ENCODE results near the gene HOXB1. TPM values are rescaled to one million over a fixed set of nuclear protein-coding genes. Genes with fewer than 3 reads are reported as not detected.

Gene HOXB1
- total RNA-seq, 1 donor from 2014 or later: not detected

- intact Hi-C loops (cut with DNase I): no loop called here
- ATAC-seq (ENCODE audit: poor library complexity) (no peak), DNase-seq (no peak)
These were observed 24.6 kb downstream of the HOXB1 start for GRCh38 chr17:48506246-48506645.

GRCh38 chr17:48505788-48506187 is 25.0 kb downstream of the HOXB1 start:
- no peak for DNase-seq
- intact Hi-C loops (cut with DNase I): no loop called here
- ATAC-seq (ENCODE audit: poor library complexity): no peak

DNA sequence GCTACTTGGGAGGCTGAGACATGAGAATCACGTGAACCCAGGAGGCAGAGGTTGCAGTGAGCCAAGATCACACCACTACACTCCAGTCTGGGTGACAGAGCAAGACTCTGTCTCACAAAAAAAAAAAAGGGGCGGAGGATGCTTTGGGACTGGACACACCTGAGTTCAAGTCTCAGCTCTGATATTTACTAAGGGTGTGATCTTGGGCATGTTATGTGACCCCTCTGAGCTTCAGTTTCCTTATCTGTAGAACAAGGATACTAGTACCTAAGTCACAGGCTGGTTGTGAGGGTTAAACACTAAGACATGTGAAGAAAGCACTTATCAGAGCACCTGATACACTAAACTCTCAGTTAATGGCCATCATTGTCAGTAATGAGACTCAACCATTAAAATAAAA is 25.9 kb downstream of the HOXB1 start:
- DNase-seq (no peak), ATAC-seq (ENCODE audit: poor library complexity) (no peak)
- intact Hi-C loops (cut with DNase I): no loop called here

DNA sequence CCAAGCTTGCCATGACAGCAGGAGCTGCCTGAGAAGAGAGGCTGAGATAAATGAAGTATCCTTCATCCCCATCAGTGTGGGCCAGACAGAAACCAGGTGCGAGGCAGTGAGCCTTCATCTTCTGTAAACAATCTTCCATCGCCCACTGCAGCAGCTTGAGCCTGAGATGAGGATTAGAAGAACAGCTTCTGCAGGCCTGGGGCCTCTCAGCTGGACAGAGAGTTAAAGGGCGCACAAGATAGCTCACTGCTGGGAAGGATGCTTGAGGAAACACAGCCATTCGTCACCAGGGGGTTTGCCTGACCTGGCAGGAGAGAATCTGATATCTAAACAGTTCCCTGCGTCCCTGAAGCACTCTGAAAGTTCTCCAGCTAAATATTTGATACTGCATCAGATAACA is 27.1 kb downstream of the HOXB1 start:
- no peak for ATAC-seq (ENCODE audit: poor library complexity)
- no peak for DNase-seq
- intact Hi-C loops (cut with DNase I): no loop called here

DNA sequence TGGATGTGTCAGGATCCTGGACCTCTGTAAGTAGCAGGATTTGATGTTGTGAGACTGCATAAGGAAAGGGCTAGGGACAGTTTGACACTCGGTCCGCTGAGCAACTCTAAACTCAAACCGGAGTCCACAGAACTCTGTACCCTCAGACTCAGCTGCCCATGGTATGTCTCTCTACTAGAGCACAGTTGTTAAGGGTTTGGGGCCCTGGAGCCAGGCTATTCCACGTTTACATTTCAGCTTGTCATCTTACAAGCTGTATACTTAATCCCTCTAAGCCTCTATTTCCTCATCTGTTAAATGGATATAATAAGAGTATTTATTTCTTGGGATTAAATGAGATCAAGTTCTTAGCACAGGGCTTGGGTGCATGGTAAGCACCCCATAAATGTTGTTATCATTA is 27.9 kb downstream of the HOXB1 start:
- ATAC-seq (ENCODE audit: poor library complexity): no peak
- intact Hi-C loops (cut with DNase I): no loop called here
- no peak for DNase-seq

DNA sequence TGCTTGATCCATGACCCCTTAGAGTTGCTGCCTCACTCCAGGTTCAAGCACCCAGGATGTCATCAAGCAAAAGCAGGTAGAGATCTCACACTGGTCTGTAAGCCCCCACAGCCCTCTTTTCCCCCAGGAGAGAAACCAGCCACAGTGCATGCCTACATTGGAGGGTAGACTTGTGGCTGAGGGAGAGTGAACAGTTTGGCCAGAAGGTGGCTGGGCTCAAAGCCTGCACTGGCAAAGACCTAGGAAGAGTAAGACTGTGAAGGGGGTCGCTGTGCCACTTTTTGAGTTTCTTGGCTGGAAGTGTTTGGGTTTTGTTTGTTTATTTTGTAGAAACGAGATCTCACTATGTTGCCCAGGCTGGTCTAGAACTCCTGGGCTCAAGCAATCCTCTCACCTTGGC is 28.5 kb downstream of the HOXB1 start:
- ATAC-seq (ENCODE audit: poor library complexity) (no peak), DNase-seq (no peak)
- intact Hi-C loops (cut with DNase I): no loop called here

DNA sequence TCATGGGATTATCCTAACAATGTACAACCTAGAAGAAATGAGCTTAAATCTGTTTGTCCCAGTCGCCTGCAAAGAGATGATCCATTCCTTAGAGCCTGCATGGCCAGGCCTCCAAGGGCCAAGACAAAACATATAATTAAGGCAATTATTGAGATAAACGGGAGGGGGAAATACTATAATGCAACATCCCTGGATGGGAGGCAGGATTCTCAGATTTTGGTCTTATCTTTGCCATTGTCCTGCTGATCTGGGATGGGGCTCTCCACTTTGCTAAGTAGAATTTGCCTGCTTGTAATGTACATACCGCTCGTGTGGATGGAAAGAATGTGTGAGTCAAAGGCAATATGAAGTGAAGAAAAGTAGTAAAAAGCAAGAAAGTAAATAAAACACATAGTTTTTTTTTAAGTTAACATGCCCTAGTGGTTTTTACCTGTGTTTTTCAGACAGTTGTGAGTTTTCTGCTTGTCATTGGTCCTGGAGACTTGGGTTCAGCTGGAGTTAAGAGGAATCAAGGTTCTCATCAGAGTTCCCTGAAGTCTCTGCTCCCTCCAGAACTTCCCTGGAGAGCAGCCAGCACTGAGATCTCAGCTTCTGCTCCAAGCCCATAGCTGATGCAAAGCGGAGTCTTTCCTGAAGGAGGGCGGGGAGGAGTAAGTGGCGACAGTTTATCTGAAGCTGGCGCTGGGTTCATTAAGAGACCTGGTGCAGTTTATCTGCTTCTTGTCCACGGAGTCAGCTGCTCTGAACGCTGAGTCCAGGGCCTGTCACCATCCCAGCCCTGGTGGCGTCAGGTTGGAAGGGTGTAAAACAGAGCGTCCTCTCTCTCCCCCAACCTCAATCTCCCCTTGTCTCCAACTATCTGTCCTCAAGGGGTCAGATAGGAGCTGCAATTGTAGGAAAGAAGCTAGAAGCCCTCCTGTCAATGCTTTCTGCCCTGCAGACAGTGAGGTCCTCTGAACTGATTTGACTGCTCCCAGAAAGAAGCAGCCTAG is 30.1 kb downstream of the HOXB1 start:
- ATAC-seq (ENCODE audit: poor library complexity): no peak
- intact Hi-C loops (cut with DNase I): no loop called here
- no peak for DNase-seq

DNA sequence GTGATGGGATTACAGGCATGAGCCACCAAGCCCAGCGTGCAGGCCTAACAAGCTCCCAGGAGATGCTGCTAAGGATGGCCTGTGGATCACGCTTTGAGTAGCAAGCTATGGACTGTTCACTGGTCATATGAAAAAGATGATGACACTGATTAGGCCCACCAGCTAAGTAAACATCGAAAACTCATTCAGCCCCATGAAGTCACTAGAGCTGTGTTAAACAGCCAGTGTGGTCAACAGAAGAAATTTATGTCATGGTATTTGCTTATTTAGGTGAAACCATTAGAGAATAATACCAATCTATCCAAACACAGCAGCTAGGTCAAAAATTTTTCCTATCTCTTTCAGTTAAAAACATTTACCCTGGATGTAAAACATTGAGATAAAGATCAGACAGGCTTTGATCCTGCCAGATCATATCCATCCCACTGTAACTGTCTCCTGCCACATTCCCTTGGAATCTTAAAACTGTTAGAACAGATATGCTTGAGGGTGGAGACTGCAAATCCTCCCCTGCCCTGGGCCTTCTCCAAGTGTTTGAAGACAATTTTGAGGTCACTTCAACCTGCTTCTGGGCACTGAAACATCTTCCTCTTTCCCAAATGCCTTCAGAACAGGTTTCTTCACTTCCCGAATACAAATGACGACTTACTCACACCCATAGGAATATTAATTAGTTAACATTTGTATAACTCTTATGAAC is 30.9 kb downstream of the HOXB1 start:
- ATAC-seq (ENCODE audit: poor library complexity) (no peak), DNase-seq (no peak)
- intact Hi-C loops (cut with DNase I): no loop called here

DNA sequence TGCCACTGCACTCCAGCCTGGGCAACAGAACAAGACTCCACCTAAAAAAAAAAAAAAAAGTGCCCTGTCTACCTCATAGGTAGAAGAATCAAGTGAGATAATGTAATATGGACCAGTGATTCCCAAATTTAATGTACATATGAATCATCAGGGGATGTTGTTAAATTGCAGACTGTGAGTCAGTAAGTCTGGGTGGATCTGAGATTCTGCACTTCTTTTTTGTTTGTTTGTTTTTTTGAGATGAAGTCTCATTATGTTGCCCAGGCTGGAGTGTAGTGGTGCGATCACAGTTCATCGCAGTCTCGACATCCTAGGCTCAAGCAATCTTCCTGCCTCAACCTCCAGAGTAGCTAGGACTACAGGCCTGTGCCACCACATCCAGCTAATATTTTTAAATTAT is 31.6 kb downstream of the HOXB1 start:
- DNase-seq (no peak), ATAC-seq (ENCODE audit: poor library complexity) (no peak)
- intact Hi-C loops (cut with DNase I): no loop called here

- DNase-seq (no peak), ATAC-seq (ENCODE audit: poor library complexity) (no peak)
- intact Hi-C loops (cut with DNase I): no loop called here
These were observed 32.5 kb downstream of the HOXB1 start for GRCh38 chr17:48498164-48498850.

DNA sequence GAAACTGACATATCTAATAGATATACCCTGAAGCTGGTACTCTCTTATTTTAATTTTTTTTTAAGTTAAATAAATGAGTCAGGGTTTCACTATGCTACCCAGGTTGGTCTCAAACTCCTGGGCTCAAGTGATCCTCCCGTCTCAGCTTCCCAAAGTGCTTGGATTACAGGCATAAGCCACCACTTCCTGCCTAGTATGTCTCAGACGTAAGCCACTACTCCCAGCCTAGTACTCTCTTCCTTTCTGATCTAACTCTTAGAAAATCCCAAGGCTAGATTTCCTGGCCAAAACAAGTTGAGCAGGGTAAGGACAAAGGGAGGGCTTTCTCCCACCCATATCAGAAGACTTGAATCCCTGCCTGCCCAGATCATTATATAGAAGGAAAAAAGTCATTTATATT is 33.7 kb downstream of the HOXB1 start:
- intact Hi-C loops (cut with DNase I): no loop called here
- DNase-seq (no peak), ATAC-seq (ENCODE audit: poor library complexity) (no peak)

- ATAC-seq (ENCODE audit: poor library complexity) (no peak), DNase-seq (no peak)
- intact Hi-C loops (cut with DNase I): no loop called here
These were observed 36.5 kb downstream of the HOXB1 start for GRCh38 chr17:48494335-48494734.

DNA sequence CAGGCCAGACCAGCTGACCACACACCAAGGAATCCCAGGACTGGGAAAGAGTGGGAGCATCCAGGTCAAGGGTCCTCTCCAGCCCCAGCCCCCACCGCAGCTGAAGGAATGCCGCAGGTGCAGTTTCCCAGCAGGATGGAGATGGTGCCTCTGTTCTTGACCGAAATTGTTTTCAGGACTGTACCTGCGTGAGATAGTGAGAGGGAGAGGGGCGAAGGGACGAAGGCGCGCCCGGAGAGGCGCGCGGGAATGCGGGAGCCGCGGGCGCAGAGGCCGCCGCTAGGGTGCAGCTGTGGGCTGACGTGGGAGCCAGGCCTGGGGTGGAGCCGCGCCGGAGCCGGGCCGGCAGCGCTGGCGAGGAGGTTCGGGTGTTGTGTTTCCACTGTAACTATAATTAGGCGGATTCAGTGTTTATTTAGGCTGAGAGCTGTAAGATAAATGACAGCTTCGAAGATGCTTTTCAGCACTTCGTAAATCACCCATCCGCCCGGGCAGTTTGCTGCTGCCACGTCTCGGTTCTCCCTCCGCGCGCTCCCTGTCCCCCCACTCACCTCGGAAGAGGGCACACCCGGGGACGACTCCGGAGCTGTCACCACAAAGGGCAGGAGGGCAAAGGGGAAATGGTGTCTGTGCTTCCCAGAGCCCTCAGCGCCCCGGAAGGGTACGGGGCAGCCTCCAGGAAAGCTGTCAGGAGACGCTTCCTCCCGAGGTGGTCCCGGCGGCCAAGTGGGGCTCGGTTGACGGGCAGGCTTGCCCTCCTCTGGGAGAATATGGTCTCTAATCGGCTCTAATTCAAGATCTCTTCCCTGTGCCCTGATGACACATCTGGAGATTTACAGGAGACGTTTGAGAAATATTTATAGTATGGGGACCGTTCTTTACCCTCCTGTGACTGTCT is 38.2 kb downstream of the HOXB1 start:
- DNase-seq (peak; percentile 82), ATAC-seq (ENCODE audit: poor library complexity) (peak; percentile 99)
- intact Hi-C loops (cut with DNase I): no loop called here

GRCh38 chr17:48491527-48492273 is 39.1 kb downstream of the HOXB1 start:
- intact Hi-C loops (cut with DNase I): no loop called here
- ATAC-seq (ENCODE audit: poor library complexity): no peak

DNA sequence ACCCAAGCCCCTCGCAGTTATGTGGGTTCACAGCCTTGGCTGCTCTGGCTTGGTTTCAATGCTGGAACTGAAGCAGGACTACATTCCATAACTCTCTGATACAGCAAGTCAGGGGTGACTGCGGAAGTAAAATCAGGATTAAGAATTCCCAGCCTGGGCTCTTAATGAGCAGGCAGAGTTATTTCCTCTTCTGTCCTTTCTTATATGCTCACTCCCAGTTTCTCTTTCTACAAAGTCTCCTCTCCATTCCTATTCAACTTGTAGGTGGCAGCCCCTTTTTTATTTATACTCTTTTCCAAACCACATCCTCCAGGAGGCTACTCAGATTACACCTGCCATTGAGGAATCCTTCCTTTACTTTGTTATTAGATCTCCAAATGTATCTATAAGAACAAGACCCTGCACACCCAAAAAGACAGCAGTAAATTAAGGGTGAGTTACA is 40.3 kb downstream of the HOXB1 start:
- DNase-seq: no peak
- ATAC-seq (ENCODE audit: poor library complexity): no peak
- intact Hi-C loops (cut with DNase I): no loop called here

More at GRCh38 chr17:48491527-48492273, 39.1 kb downstream of the HOXB1 start:
- DNase-seq: no peak

DNA sequence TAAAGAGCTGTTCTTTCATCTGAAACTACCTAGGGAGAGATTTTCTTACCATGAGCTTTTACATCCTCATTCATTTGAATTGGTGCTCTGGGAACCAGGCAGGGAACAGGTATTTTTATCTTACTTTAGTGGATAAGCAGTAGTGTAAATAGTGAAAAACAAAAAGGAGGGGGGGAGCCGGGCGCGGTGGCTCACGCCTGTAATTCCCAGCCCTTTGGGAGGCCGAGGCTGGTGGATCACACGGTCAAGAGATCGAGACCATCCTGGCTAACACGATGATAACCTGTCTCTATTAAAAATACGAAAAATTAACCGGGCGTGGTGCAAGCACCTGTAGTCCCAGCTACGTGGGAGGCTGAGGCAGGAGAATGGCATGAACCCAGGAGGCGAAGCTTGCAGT is 41.0 kb downstream of the HOXB1 start:
- intact Hi-C loops (cut with DNase I): no loop called here
- DNase-seq: no peak
- ATAC-seq (ENCODE audit: poor library complexity): no peak

DNA sequence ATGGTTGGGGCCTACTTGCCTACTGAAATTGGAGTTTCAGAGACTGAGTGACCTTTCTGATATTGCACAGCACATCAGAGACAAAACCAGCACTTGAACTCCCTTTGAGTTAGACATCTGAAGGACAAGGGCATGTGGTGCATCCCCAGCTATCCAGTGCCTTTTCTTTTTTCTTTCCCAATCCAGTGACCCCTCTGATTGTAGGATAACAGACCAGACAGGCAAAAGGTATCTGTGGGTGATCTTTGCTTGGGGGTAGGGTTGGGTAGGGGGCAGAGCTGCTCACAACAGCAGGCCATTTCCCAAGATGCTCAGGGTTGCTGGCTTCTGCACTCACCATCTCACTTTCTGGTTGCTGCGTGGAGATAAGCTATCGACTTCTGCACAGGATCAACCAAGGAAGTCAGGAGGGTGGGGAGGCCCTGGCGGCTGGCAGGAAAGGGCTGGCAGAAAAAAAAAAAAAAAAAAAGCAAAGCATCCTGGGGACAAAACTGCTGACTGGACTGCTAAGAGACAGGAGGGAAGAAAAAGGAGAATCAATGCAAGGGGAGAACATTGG is 42.2 kb downstream of the HOXB1 start:
- no peak for DNase-seq
- no peak for ATAC-seq (ENCODE audit: poor library complexity)
- intact Hi-C loops (cut with DNase I): no loop called here

Measured in Right ventricle myocardium superior (tissue), 1 donor.